Stomach (tissue), 4 donors: ENCODE data around the gene ZNF132.

ENCODE experiments used
- CTCF ChIP-seq, 7 experiments: fragments of 450-650 bp in 4 of 7; fragments of 200-600 bp in 3 of 7; sonication (generic) in 3 of 7; IDR thresholded peaks; one replicate each; pipeline ENCODE4 v1.5.1; 2016 to 2019; ENCODE audit warnings: antibody characterized with exemption in 7 of 7, control low read depth in 2 of 7, mild to moderate bottlenecking in 1 of 7
- POLR2AphosphoS5 ChIP-seq, 3 donors: sonication (generic); formaldehyde crosslinking; IDR thresholded peaks; one replicate each; pipeline ENCODE4 v1.6.1; 2016; ENCODE audit warnings: antibody characterized with exemption in 3 of 3

GRCh38 chr19:58416604-58417003, 23.3 kb downstream of the ZNF132 start:
- no peak for TF ChIP-seq CTCF (IDR thresholded peaks at IDR 0.05)
- TF ChIP-seq POLR2AphosphoS5 (IDR thresholded peaks at IDR 0.05): no peak
